SK-N-MC (cell line): ENCODE results near the gene EPB41.

Experiments used
- EZH2 ChIP-seq: fragments of 200-600 bp; sonication (generic); IDR thresholded peaks from one replicate; pipeline ENCODE4 v1.6.1; 2017; ENCODE audit warnings: antibody characterized with exemption
- POLR2AphosphoS5 ChIP-seq: IDR thresholded peaks from 2 replicates; pipeline ENCODE4 v1.6.1; 2012; ENCODE audit warnings: mild to moderate bottlenecking, low read depth, low read length, borderline replicate concordance

GRCh38 chr1:29029667-29030066 is 115.3 kb downstream of the EPB41 start:
- TF ChIP-seq EZH2 (no peak), POLR2AphosphoS5 (no peak)
